Dermis microvascular lymphatic vessel endothelial cell (primary cell): ENCODE results near the gene C1QTNF8. TPM values are rescaled to one million over a fixed set of nuclear protein-coding genes. Genes with fewer than 3 reads are reported as not detected.

ENCODE experiments used
- DNase-seq, 2 donors: peaks; one replicate each; pipeline versions ENCODE4 v3.0.0 to v3.0.0-alpha.2; 2010; ENCODE audit warnings: low read depth in 2 of 2
- total RNA-seq: library from RNA; depleted of rRNA; stranded (reverse); fragments of >200 nt; gene quantifications from 2 replicates; pipeline ENCODE4 v1.2.1, GENCODE V29; 2014

C1QTNF8 gene
- total RNA-seq, 1 donor from 2014 or later, result not detected

- no peak for DNase-seq
These were observed 48.9 kb downstream of the C1QTNF8 start for GRCh38 chr16:1047123-1047522.

GRCh38 chr16:1045993-1046911 lies 49.8 kb downstream of the C1QTNF8 start:
- DNase-seq, result no peak

GRCh38 chr16:1045310-1045992 lies 50.6 kb downstream of the C1QTNF8 start:
- DNase-seq, result no peak

GRCh38 chr16:1044460-1045309 lies 51.4 kb downstream of the C1QTNF8 start:
- no peak for DNase-seq

GRCh38 chr16:1043881-1044451 lies 52.1 kb downstream of the C1QTNF8 start:
- no peak for DNase-seq

GRCh38 chr16:1042866-1043265 lies 53.2 kb downstream of the C1QTNF8 start:
- DNase-seq, result no peak

- no peak for DNase-seq
These were observed 53.8 kb downstream of the C1QTNF8 start for GRCh38 chr16:1042049-1042744.

GRCh38 chr16:1040346-1040745 lies 55.7 kb downstream of the C1QTNF8 start:
- DNase-seq, result no peak

- DNase-seq, result no peak
These were observed 56.3 kb downstream of the C1QTNF8 start for GRCh38 chr16:1039762-1040161.

- no peak for DNase-seq
These were observed 57.1 kb downstream of the C1QTNF8 start for GRCh38 chr16:1038932-1039331.

Other genes with a start within 250 kb of the C1QTNF8 start
- gene LMF1, start 125.3 kb downstream of the C1QTNF8 start, total RNA-seq, result 3.6 and 8.5 TPM in 2 replicates
- gene SOX8, start 114.5 kb downstream of the C1QTNF8 start, total RNA-seq, result 0.26 and 0.51 TPM in 2 replicates
- 0.13 and 0.38 TPM in 2 replicates for gene SSTR5, start 23.5 kb downstream of the C1QTNF8 start, total RNA-seq
- gene CACNA1H, start 56.9 kb upstream of the C1QTNF8 start, total RNA-seq, result under 0.01 TPM in 2 replicates
- gene TPSG1, start 129.0 kb upstream of the C1QTNF8 start, total RNA-seq, result not detected in 2 replicates
- gene TPSB2, start 133.9 kb upstream of the C1QTNF8 start, total RNA-seq, result not detected in 2 replicates
- not detected in 2 replicates for gene TPSAB1, start 144.5 kb upstream of the C1QTNF8 start, total RNA-seq
- not detected in 2 replicates for gene TPSD1, start 159.8 kb upstream of the C1QTNF8 start, total RNA-seq
- 34.1 and 40.1 TPM in 2 replicates for gene UBE2I, start 213.4 kb upstream of the C1QTNF8 start, total RNA-seq
- gene BAIAP3, start 237.4 kb upstream of the C1QTNF8 start, total RNA-seq, result 0.64 and 1.6 TPM in 2 replicates